H9 (cell line): ENCODE results near the gene CEP131. TPM values are rescaled to one million over a fixed set of nuclear protein-coding genes. Genes with fewer than 3 reads are reported as not detected.

ENCODE experiments used
- DNase-seq: peaks from one replicate; pipeline ENCODE4 v3.0.0-alpha.2; 2017
- H2AFZ ChIP-seq: one replicate; pipeline ENCODE4 v1.6.1; 2013; ENCODE audit warnings: mild to moderate bottlenecking, low read length, control low read depth, moderate library complexity
- H2AK5ac ChIP-seq: 2 replicates; pipeline ENCODE4 v1.6.1; 2013; ENCODE audit warnings: low read length, control low read depth, mixed read lengths; ENCODE audit not compliant: insufficient read length
- H2BK120ac ChIP-seq: one replicate; pipeline ENCODE4 v1.6.1; 2013; ENCODE audit warnings: low read depth, mild to moderate bottlenecking, low read length, control low read depth, inconsistent platforms; ENCODE audit not compliant: poor library complexity, severe bottlenecking
- H2BK12ac ChIP-seq: 2 replicates; pipeline ENCODE4 v1.6.1; 2013; ENCODE audit warnings: low read length, control low read depth, mixed read lengths, low read depth; ENCODE audit not compliant: insufficient read length
- H2BK15ac ChIP-seq: 2 replicates; pipeline ENCODE4 v1.6.1; 2013; ENCODE audit warnings: low read depth, low read length, control low read depth
- H2BK20ac ChIP-seq: one replicate; pipeline ENCODE4 v1.6.1; 2013; ENCODE audit warnings: low read depth, mild to moderate bottlenecking, low read length, control low read depth, inconsistent platforms; ENCODE audit not compliant: poor library complexity, severe bottlenecking
- H2BK5ac ChIP-seq: 2 replicates; pipeline ENCODE4 v1.6.1; 2013; ENCODE audit warnings: low read length, control low read depth, mixed read lengths; ENCODE audit not compliant: insufficient read length
- H3K14ac ChIP-seq: 2 replicates; pipeline ENCODE4 v1.6.1; 2013; ENCODE audit warnings: low read length, control low read depth; ENCODE audit not compliant: insufficient read depth
- H3K18ac ChIP-seq: 2 replicates; pipeline ENCODE4 v1.6.1; 2013; ENCODE audit warnings: low read depth, mild to moderate bottlenecking, mixed read lengths, low read length, control low read depth; ENCODE audit not compliant: insufficient read length
- H3K23ac ChIP-seq: 2 replicates; pipeline ENCODE4 v1.6.1; 2013; ENCODE audit warnings: low read length, control low read depth, mixed read lengths, low read depth; ENCODE audit not compliant: insufficient read length
- H3K23me2 ChIP-seq: 2 replicates; pipeline ENCODE4 v1.6.1; 2013; ENCODE audit warnings: low read depth, mild to moderate bottlenecking, mixed read lengths, low read length, control low read depth; ENCODE audit not compliant: insufficient read length, poor library complexity, severe bottlenecking
- H3K27ac ChIP-seq: 2 replicates; pipeline ENCODE4 v1.5.1; 2013; ENCODE audit warnings: low read length, control low read depth, mixed read lengths, low read depth; ENCODE audit not compliant: insufficient read length
- H3K27me3 ChIP-seq: 2 replicates; pipeline ENCODE4 v1.6.1; 2013; ENCODE audit warnings: low read length, control low read depth, inconsistent platforms; ENCODE audit not compliant: insufficient read depth
- H3K4ac ChIP-seq: 2 replicates; pipeline ENCODE4 v1.6.1; 2013; ENCODE audit warnings: low read depth, mild to moderate bottlenecking, control low read depth, inconsistent platforms, low read length, moderate library complexity
- H3K4me1 ChIP-seq: 2 replicates; pipeline ENCODE4 v1.6.1; 2013; ENCODE audit warnings: low read length, control low read depth, inconsistent platforms; ENCODE audit not compliant: insufficient read depth
- H3K4me2 ChIP-seq: 2 replicates; pipeline ENCODE4 v1.6.1; 2013; ENCODE audit warnings: low read length, control low read depth, mixed read lengths; ENCODE audit not compliant: insufficient read length, insufficient read depth
- H3K56ac ChIP-seq: 2 replicates; pipeline ENCODE4 v1.6.1; 2013; ENCODE audit warnings: low read depth, mild to moderate bottlenecking, mixed read lengths, low read length, control low read depth; ENCODE audit not compliant: insufficient read length
- H3K79me1 ChIP-seq: 2 replicates; pipeline ENCODE4 v1.6.1; 2013; ENCODE audit warnings: low read depth, mild to moderate bottlenecking, moderate library complexity, low read length, control low read depth, inconsistent platforms; ENCODE audit not compliant: insufficient read depth, poor library complexity, severe bottlenecking
- H3K79me2 ChIP-seq: 2 replicates; pipeline ENCODE4 v1.6.1; 2013; ENCODE audit warnings: low read length, control low read depth, inconsistent platforms; ENCODE audit not compliant: insufficient read depth
- H3K9ac ChIP-seq: 2 replicates; pipeline ENCODE4 v1.6.1; 2013; ENCODE audit warnings: low read length, control low read depth, mixed read lengths; ENCODE audit not compliant: insufficient read length; ENCODE audit errors: extremely low read depth
- H3K9me3 ChIP-seq: one replicate; pipeline ENCODE4 v1.6.1; 2013; ENCODE audit warnings: low read depth, low read length, inconsistent platforms; ENCODE audit not compliant: control insufficient read depth
- H3T11ph ChIP-seq: one replicate; pipeline ENCODE4 v1.6.1; 2013; ENCODE audit warnings: mild to moderate bottlenecking, low read length, control low read depth, inconsistent platforms
- H4K20me1 ChIP-seq: one replicate; pipeline ENCODE4 v1.6.1; 2013; ENCODE audit not compliant: control insufficient read depth, insufficient read length, insufficient read depth
- H4K5ac ChIP-seq: 2 replicates; pipeline ENCODE4 v1.6.1; 2013; ENCODE audit warnings: low read depth, mild to moderate bottlenecking, mixed read lengths, low read length, control low read depth; ENCODE audit not compliant: insufficient read length
- H4K8ac ChIP-seq: replicated peaks from 2 replicates; pipeline ENCODE4 v1.6.1; 2013; ENCODE audit warnings: low read length, control low read depth, mixed read lengths, low read depth; ENCODE audit not compliant: insufficient read length
- H4K91ac ChIP-seq: 2 replicates; pipeline ENCODE4 v1.6.1; 2013; ENCODE audit warnings: low read depth, mild to moderate bottlenecking, moderate library complexity, mixed read lengths, low read length, control low read depth; ENCODE audit not compliant: insufficient read length
- H3K27ac Mint-ChIP-seq, 3 experiments: 2 replicates in 2 of 3; 3 replicates in 1 of 3; pipeline ENCODE4 v1.8.0; 2020 to 2021; ENCODE audit warnings: mixed read lengths in 3 of 3, mild to moderate bottlenecking in 1 of 3, moderate library complexity in 1 of 3
- H3K27me3 Mint-ChIP-seq: 2 replicates; pipeline ENCODE4 v1.8.0; 2021; ENCODE audit warnings: low read depth, mild to moderate bottlenecking, moderate library complexity, mixed read lengths
- H3K36me3 Mint-ChIP-seq, 3 experiments: 2 replicates in 2 of 3; 3 replicates in 1 of 3; pipeline ENCODE4 v1.8.0; 2020 to 2021; ENCODE audit warnings: low read depth in 3 of 3, mixed read lengths in 3 of 3; ENCODE audit not compliant: insufficient read depth in 1 of 3
- H3K4me1 Mint-ChIP-seq, 2 experiments: 2 replicates each; pipeline ENCODE4 v1.8.0; 2020; ENCODE audit warnings: mixed read lengths in 2 of 2
- H3K4me3 Mint-ChIP-seq, 2 experiments: 2 replicates in 1 of 2; 3 replicates in 1 of 2; pipeline ENCODE4 v1.8.0; 2020 to 2021; ENCODE audit warnings: mild to moderate bottlenecking in 2 of 2, mixed read lengths in 2 of 2, moderate library complexity in 1 of 2
- H3K9me3 Mint-ChIP-seq, 2 experiments: 2 replicates in 1 of 2; 3 replicates in 1 of 2; pipeline ENCODE4 v1.8.0; 2020; ENCODE audit warnings: mild to moderate bottlenecking in 2 of 2, mixed read lengths in 2 of 2, moderate library complexity in 1 of 2
- CTCF ChIP-seq: fragments of 200-600 bp; sonication (generic); conservative IDR thresholded peaks from 3 replicates; pipeline ENCODE4 v1.8.0; 2021; ENCODE audit warnings: antibody characterized with exemption, mild to moderate bottlenecking
- WGBS: extraction: QIAGEN DNeasy Blood & Tissue Kit; methylation state at CpG from one replicate; pipeline ENCODE4 v1.1.7; 2013; ENCODE audit warnings: missing lambda C conversion rate, low lambda C conversion rate, mixed read lengths; ENCODE audit not compliant: insufficient read length; ENCODE audit errors: extremely low coverage; 5-methylcytosine and 5-hydroxymethylcytosine counted together
- total RNA-seq: library from RNA; stranded (reverse); gene quantifications from 2 replicates; pipeline ENCODE4 v1.2.1, GENCODE V29; 2021

Gene CEP131
- total RNA-seq, 1 experiment from 2014 or later = 16.3 TPM

- no peak overlapping the region for H2AFZ ChIP-seq
- WGBS = no CpG with 5 or more reads among the region's 25 CpGs
- H3K4ac ChIP-seq = no peak overlapping the region
Observed at GRCh38 chr17:81159611-81160265, 63.0 kb downstream of the CEP131 start.

More at GRCh38 chr17:81159611-81160265, 63.0 kb downstream of the CEP131 start:
- no peak overlapping the region for H3K23ac ChIP-seq
- H3T11ph ChIP-seq = no peak overlapping the region
- H2BK5ac ChIP-seq = no peak overlapping the region
- H2BK20ac ChIP-seq = no peak overlapping the region
- H3K9ac ChIP-seq = no peak overlapping the region
- H4K8ac ChIP-seq = no peak overlapping the region
- no peak overlapping the region for H3K14ac ChIP-seq
- Mint-ChIP-seq H3K4me1 (no peaks in the 10 kb centered on the region), H3K36me3 (no peaks in the 10 kb centered on the region), H3K27ac (no peak overlapping the region), H3K9me3 (no peaks in the 10 kb centered on the region), H3K4me3 (no peak overlapping the region), H3K27me3 (peaks cover 2% of the 10 kb centered on the region; the same call in 1 of the 2 replicates)
- no peak overlapping the region for H2BK12ac ChIP-seq
- no peaks in the 10 kb centered on the region for H3K79me2 ChIP-seq
- H2AK5ac ChIP-seq = no peak overlapping the region
- no peak for DNase-seq
- H3K79me1 ChIP-seq = no peaks in the 10 kb centered on the region
- H4K5ac ChIP-seq = no peak overlapping the region
- no peak for TF ChIP-seq CTCF
- no peak overlapping the region for H2BK120ac ChIP-seq
- H4K20me1 ChIP-seq = no peaks in the 10 kb centered on the region
- H3K27ac ChIP-seq = no peak overlapping the region
- H2BK15ac ChIP-seq = no peak overlapping the region
- H3K56ac ChIP-seq = no peak overlapping the region
- H3K9me3 ChIP-seq = no peaks in the 10 kb centered on the region
- H3K18ac ChIP-seq = no peak overlapping the region
- no peak overlapping the region for H3K4me2 ChIP-seq
- H4K91ac ChIP-seq = no peak overlapping the region
- no peaks in the 10 kb centered on the region for H3K23me2 ChIP-seq
- H3K27me3 ChIP-seq = no peaks in the 10 kb centered on the region
- no peaks in the 10 kb centered on the region for H3K4me1 ChIP-seq
